CD14-positive monocyte (primary cell): ENCODE measurements around the gene RTL1. TPM values are rescaled to one million over a fixed set of nuclear protein-coding genes. Genes with fewer than 3 reads are reported as not detected.

Experiments used
- DNase-seq, 3 donors: peaks; one replicate each; pipeline ENCODE4 v3.0.0-alpha.2; 2011 to 2022
- H2AFZ ChIP-seq: 2 replicates; pipeline ENCODE4 v1.6.0; 2012; ENCODE audit warnings: mild to moderate bottlenecking, low read depth, low read length, inconsistent platforms; ENCODE audit not compliant: insufficient read depth, poor library complexity, severe bottlenecking
- H3K27ac ChIP-seq, 2 donors: 1 replicate in 1 of 2; 2 replicates in 1 of 2; pipeline ENCODE4 v1.5.1; 2012 to 2013; ENCODE audit warnings: low read length in 2 of 2, control low read depth in 1 of 2, inconsistent platforms in 1 of 2, low read depth in 1 of 2, mild to moderate bottlenecking in 1 of 2
- H3K27me3 ChIP-seq, 2 donors: one replicate each; pipeline versions ENCODE4 v1.6.0 to v1.6.1; 2011 to 2013; ENCODE audit warnings: low read length in 2 of 2; ENCODE audit not compliant: control insufficient read depth in 2 of 2, insufficient read depth in 2 of 2
- H3K36me3 ChIP-seq, 2 donors: replicated peaks in 1 of 2; 1 replicate in 1 of 2; 2 replicates in 1 of 2; pipeline versions ENCODE4 v1.5.1 to v1.6.1; 2012 to 2013; ENCODE audit warnings: low read length in 2 of 2, control low read depth in 1 of 2, inconsistent platforms in 1 of 2, mild to moderate bottlenecking in 1 of 2; ENCODE audit not compliant: insufficient read depth in 2 of 2, control insufficient read depth in 1 of 2
- H3K4me1 ChIP-seq, 2 donors: 1 replicate in 1 of 2; 2 replicates in 1 of 2; pipeline versions ENCODE4 v1.5.1 to v1.6.1; 2012 to 2013; ENCODE audit warnings: low read length in 2 of 2, control low read depth in 1 of 2, inconsistent platforms in 1 of 2, mild to moderate bottlenecking in 1 of 2, moderate library complexity in 1 of 2; ENCODE audit not compliant: insufficient read depth in 2 of 2, control insufficient read depth in 1 of 2
- H3K4me2 ChIP-seq: replicated peaks from 2 replicates; pipeline ENCODE3; 2012; ENCODE audit warnings: low read length, moderate library complexity, mild to moderate bottlenecking; ENCODE audit not compliant: poor library complexity, severe bottlenecking; ENCODE audit errors: extremely low read depth
- H3K4me3 ChIP-seq, 3 experiments: fragments of 200-600 bp in 1 of 3; sonication (generic) in 1 of 3; replicated peaks in 1 of 3; 1 replicate in 2 of 3; 2 replicates in 1 of 3; pipeline ENCODE4 v1.5.1; 2011 to 2013; ENCODE audit warnings: low read length in 3 of 3, mild to moderate bottlenecking in 3 of 3, control low read depth in 2 of 3, low read depth in 2 of 3, inconsistent platforms in 1 of 3, moderate library complexity in 1 of 3
- H3K79me2 ChIP-seq: 2 replicates; pipeline ENCODE4 v1.6.0; 2012; ENCODE audit warnings: mild to moderate bottlenecking, control low read depth, inconsistent platforms, low read length, moderate library complexity; ENCODE audit not compliant: insufficient read depth
- H3K9ac ChIP-seq: 2 replicates; pipeline ENCODE4 v1.6.0; 2017; ENCODE audit warnings: low read length, mild to moderate bottlenecking; ENCODE audit not compliant: insufficient read depth, poor library complexity, severe bottlenecking
- H3K9me3 ChIP-seq, 2 donors: replicated peaks in 1 of 2; 1 replicate in 1 of 2; 2 replicates in 1 of 2; pipeline versions ENCODE4 v1.5.1 to v1.6.1; 2012 to 2013; ENCODE audit warnings: low read length in 2 of 2, control low read depth in 1 of 2; ENCODE audit not compliant: control insufficient read depth in 1 of 2, insufficient read depth in 1 of 2
- H4K20me1 ChIP-seq: 2 replicates; pipeline ENCODE4 v1.6.0; 2012; ENCODE audit warnings: mild to moderate bottlenecking, low read length, control low read depth, moderate library complexity; ENCODE audit not compliant: insufficient read depth
- H3K27ac Mint-ChIP-seq, 7 donors: one replicate each; pipeline ENCODE4 v1.8.0; 2020; ENCODE audit warnings: mild to moderate bottlenecking in 7 of 7, mixed read lengths in 7 of 7, moderate library complexity in 6 of 7, inconsistent platforms in 2 of 7
- H3K27me3 Mint-ChIP-seq, 3 donors: one replicate each; pipeline ENCODE4 v1.8.0; 2021 to 2022; ENCODE audit warnings: low read depth in 3 of 3, mild to moderate bottlenecking in 3 of 3, mixed read lengths in 3 of 3, moderate library complexity in 3 of 3, inconsistent platforms in 1 of 3
- H3K36me3 Mint-ChIP-seq, 2 donors: one replicate each; pipeline ENCODE4 v1.8.0; 2020; ENCODE audit warnings: mixed read lengths in 2 of 2, inconsistent platforms in 1 of 2, mild to moderate bottlenecking in 1 of 2
- H3K4me1 Mint-ChIP-seq: one replicate; pipeline ENCODE4 v1.8.0; 2020; ENCODE audit warnings: mild to moderate bottlenecking, mixed read lengths
- H3K4me3 Mint-ChIP-seq, 2 donors: one replicate each; pipeline ENCODE4 v1.8.0; 2020; ENCODE audit warnings: mild to moderate bottlenecking in 2 of 2, mixed read lengths in 2 of 2, moderate library complexity in 1 of 2
- H3K9me3 Mint-ChIP-seq, 7 donors: one replicate each; pipeline ENCODE4 v1.8.0; 2020 to 2022; ENCODE audit warnings: mixed read lengths in 7 of 7, mild to moderate bottlenecking in 6 of 7, moderate library complexity in 6 of 7, inconsistent platforms in 2 of 7
- CTCF ChIP-seq: fragments of 200-600 bp; IDR thresholded peaks from one replicate; pipeline ENCODE4 v1.8.0; 2022; ENCODE audit warnings: antibody characterized with exemption, mild to moderate bottlenecking
- WGBS: methylation state at CpG from one replicate; pipeline ENCODE4 v1.1.5; 2013; ENCODE audit warnings: missing lambda C conversion rate; ENCODE audit not compliant: insufficient coverage; 5-methylcytosine and 5-hydroxymethylcytosine counted together
- intact Hi-C, 2 donors: fragments of 100-400 bp; cut with micrococcal nuclease; formaldehyde crosslinking; loops; one replicate each; pipeline versions ENCODE4 v1.15.0 to v1.15.1; 2023
- polyA plus RNA-seq, 3 donors: library from polyadenylated mRNA; depleted of rRNA in 1 of 3; unstranded in 2 of 3; stranded (reverse) in 1 of 3; fragments of 300-500 nt in 2 of 3; fragments of >200 nt in 1 of 3; fragmentation: Illumina TruSeq in 2 of 3; gene quantifications; 1 replicate in 2 of 3; 2 replicates in 1 of 3; pipeline ENCODE4 v1.2.3, GENCODE V29; 2012 to 2021

RTL1 gene
- polyA plus RNA-seq, 3 donors, result not detected

GRCh38 chr14:100857923-100858837 is 45.3 kb downstream of the RTL1 start:
- Histone ChIP-seq H3K79me2 (no peaks in the 10 kb centered on the region), H3K27me3 (no peaks in the 10 kb centered on the region), H3K9me3 (no peaks in the 10 kb centered on the region), H4K20me1 (no peaks in the 10 kb centered on the region), H3K4me1 (no peaks in the 10 kb centered on the region), H3K4me2 (no peak overlapping the region), H3K36me3 (no peaks in the 10 kb centered on the region), H3K9ac (no peak overlapping the region), H2AFZ (no peak overlapping the region), H3K27ac (no peak overlapping the region), H3K4me3 (no peak overlapping the region)
- peaks cover 2 to 8% (median 3%) of the 10 kb centered on the region in 3 donors for H3K27me3 Mint-ChIP-seq
- H3K36me3 Mint-ChIP-seq, result no peaks in the 10 kb centered on the region
- intact Hi-C loops, result no loop called here
- 93% methylated on average over 9 of the region's 17 CpGs for WGBS
- no peak for TF ChIP-seq CTCF
- peaks cover 0 to 8% (median 0%) of the 10 kb centered on the region in 7 donors for H3K9me3 Mint-ChIP-seq
- no peaks in the 10 kb centered on the region for H3K4me1 Mint-ChIP-seq
- H3K27ac Mint-ChIP-seq, result no peak overlapping the region
- DNase-seq, result no peak
- H3K4me3 Mint-ChIP-seq, result no peak overlapping the region

GRCh38 chr14:100857233-100857922 is 46.1 kb downstream of the RTL1 start:
- Histone ChIP-seq H3K79me2 (no peaks in the 10 kb centered on the region), H3K9ac (no peak overlapping the region), H3K4me2 (no peak overlapping the region), H4K20me1 (no peaks in the 10 kb centered on the region), H3K9me3 (no peaks in the 10 kb centered on the region), H3K36me3 (no peaks in the 10 kb centered on the region), H3K27ac (no peak overlapping the region), H3K27me3 (no peaks in the 10 kb centered on the region), H3K4me1 (no peaks in the 10 kb centered on the region), H2AFZ (no peak overlapping the region), H3K4me3 (no peak overlapping the region)
- Mint-ChIP-seq H3K27ac (no peak overlapping the region), H3K27me3 (peaks cover 2 to 8% (median 3%) of the 10 kb centered on the region in 3 donors), H3K4me1 (no peaks in the 10 kb centered on the region), H3K9me3 (peaks cover 0 to 6% (median 0%) of the 10 kb centered on the region in 7 donors), H3K4me3 (no peak overlapping the region), H3K36me3 (no peaks in the 10 kb centered on the region)
- DNase-seq, result no peak
- intact Hi-C loops, result no loop called here
- WGBS, result 78% methylated on average over 1 of the region's 14 CpGs
- no peak for TF ChIP-seq CTCF
